Prostate gland (tissue), 2 donors: ENCODE data around the gene NKX3-2.

Experiments used
- POLR2A ChIP-seq: fragments of 450-650 bp; IDR thresholded peaks from one replicate; pipeline ENCODE4 v1.6.1; 2016; ENCODE audit warnings: antibody characterized with exemption, mild to moderate bottlenecking
- TF ChIP-seq, protein P1 (sequence below), 4 experiments: fragments of 200-600 bp in 2 of 4; fragments of 450-650 bp in 2 of 4; sonication (generic) in 2 of 4; IDR thresholded peaks; 1 replicate in 3 of 4; 2 replicates in 1 of 4; pipeline ENCODE4 v1.5.1; 2016 to 2019; ENCODE audit warnings: antibody characterized with exemption in 4 of 4, mild to moderate bottlenecking in 2 of 4, moderate library complexity in 2 of 4

DNA sequence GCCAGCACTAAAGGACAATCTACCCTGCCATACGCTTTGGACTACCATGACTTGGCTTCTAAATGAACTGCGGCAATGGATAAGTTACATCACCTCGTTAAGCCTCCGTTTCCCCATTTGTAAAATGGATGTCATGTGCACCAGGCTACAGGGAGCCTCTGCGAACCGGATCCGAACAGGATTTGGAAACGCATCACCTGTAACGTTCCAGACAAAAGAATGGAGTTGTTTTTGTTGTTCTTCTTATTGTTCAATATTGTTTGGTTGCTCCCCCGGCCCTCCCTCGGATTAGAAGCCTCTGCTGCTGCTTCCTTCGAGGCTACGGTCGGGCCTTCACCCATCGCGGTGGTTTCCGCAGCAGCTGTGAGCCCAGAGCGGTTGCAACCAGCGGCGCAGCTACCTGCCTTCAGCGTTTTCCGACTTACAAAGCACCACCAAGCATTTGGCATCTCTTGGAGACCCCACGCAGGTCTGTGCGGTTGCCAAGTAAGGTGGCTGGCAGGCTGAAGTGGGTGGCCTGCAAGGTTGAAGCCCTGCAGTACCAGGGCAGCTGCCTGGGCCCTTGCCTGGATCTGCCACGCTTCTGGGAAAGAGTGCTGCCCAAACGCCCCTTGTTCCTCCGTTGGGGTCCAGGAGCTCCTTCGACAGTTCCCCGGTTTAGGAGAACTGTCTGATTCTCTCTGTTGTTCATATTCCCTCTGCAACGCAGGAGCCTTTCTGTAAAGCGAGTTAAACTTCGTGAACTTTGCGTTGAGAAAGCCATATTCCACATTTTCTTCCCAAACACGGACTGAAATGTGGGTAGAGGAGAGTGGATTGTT lies 7.1 kb downstream of the NKX3-2 start:
- TF ChIP-seq, protein P1, sequence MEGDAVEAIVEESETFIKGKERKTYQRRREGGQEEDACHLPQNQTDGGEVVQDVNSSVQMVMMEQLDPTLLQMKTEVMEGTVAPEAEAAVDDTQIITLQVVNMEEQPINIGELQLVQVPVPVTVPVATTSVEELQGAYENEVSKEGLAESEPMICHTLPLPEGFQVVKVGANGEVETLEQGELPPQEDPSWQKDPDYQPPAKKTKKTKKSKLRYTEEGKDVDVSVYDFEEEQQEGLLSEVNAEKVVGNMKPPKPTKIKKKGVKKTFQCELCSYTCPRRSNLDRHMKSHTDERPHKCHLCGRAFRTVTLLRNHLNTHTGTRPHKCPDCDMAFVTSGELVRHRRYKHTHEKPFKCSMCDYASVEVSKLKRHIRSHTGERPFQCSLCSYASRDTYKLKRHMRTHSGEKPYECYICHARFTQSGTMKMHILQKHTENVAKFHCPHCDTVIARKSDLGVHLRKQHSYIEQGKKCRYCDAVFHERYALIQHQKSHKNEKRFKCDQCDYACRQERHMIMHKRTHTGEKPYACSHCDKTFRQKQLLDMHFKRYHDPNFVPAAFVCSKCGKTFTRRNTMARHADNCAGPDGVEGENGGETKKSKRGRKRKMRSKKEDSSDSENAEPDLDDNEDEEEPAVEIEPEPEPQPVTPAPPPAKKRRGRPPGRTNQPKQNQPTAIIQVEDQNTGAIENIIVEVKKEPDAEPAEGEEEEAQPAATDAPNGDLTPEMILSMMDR (IDR thresholded peaks at IDR 0.05): no peak
- TF ChIP-seq POLR2A: no peak
